Upper lobe of left lung (tissue), 6 donors: Measurements from ENCODE around the gene EXD3. TPM values are rescaled to one million over a fixed set of nuclear protein-coding genes. Genes with fewer than 3 reads are reported as not detected.

Experiments
- ATAC-seq, 2 donors: fragments of 200-7000 bp; cut with Tn5 transposase; one replicate each; pipeline ENCODE4 v1.9.1; 2022; ENCODE audit warnings: mild to moderate bottlenecking in 2 of 2, moderate library complexity in 2 of 2; ENCODE audit not compliant: low FRiP score in 2 of 2
- DNase-seq, 2 donors: peaks; one replicate each; pipeline ENCODE4 v3.0.0-alpha.2; 2019 to 2020
- H3K27ac ChIP-seq, 4 donors: fragments of 200-600 bp; sonication (generic); one replicate each; pipeline ENCODE4 v1.5.1; 2016 to 2019
- H3K27me3 ChIP-seq, 4 donors: fragments of 200-600 bp; sonication (generic); one replicate each; pipeline ENCODE4 v1.5.1; 2017 to 2019
- H3K36me3 ChIP-seq, 4 donors: fragments of 200-600 bp; sonication (generic); one replicate each; pipeline ENCODE4 v1.5.1; 2016 to 2019
- H3K4me1 ChIP-seq, 4 donors: fragments of 200-600 bp; sonication (generic); one replicate each; pipeline ENCODE4 v1.5.1; 2018 to 2019
- H3K4me3 ChIP-seq, 4 donors: fragments of 200-600 bp; sonication (generic); one replicate each; pipeline ENCODE4 v1.5.1; 2017 to 2019; ENCODE audit warnings: mild to moderate bottlenecking in 2 of 4, moderate library complexity in 1 of 4
- H3K9me3 ChIP-seq, 4 donors: fragments of 200-600 bp; sonication (generic); one replicate each; pipeline ENCODE4 v1.5.1; 2018 to 2019
- EP300 ChIP-seq, 4 donors: sonication (generic); formaldehyde crosslinking; IDR thresholded peaks; one replicate each; pipeline ENCODE4 v1.5.1; 2017; ENCODE audit warnings: antibody characterized with exemption in 4 of 4, control low read depth in 2 of 4
- POLR2A ChIP-seq, 4 donors: fragments of 450-650 bp; IDR thresholded peaks; one replicate each; pipeline ENCODE4 v1.5.1; 2016 to 2017; ENCODE audit warnings: antibody characterized with exemption in 4 of 4, mild to moderate bottlenecking in 2 of 4
- POLR2AphosphoS5 ChIP-seq, 2 donors: sonication (generic); formaldehyde crosslinking; IDR thresholded peaks; one replicate each; pipeline ENCODE4 v1.5.1; 2017; ENCODE audit warnings: antibody characterized with exemption in 2 of 2
- WGBS, 2 donors: methylation state at CpG; one replicate each; pipeline ENCODE4 v1.1.5; 2017 to 2018; 5-methylcytosine and 5-hydroxymethylcytosine counted together
- total RNA-seq, 6 donors: library from RNA; depleted of rRNA in 4 of 6; stranded (reverse); fragments of >200 nt in 4 of 6; gene quantifications; one replicate each; pipeline versions ENCODE4 v1.1.0 to v1.2.1, GENCODE V29; 2016 to 2021
- TF ChIP-seq, protein P1 (sequence below), 6 experiments: fragments of 450-650 bp in 4 of 6; fragments of 200-600 bp in 2 of 6; sonication (generic) in 2 of 6; IDR thresholded peaks; one replicate each; pipeline ENCODE4 v1.5.1; 2016 to 2019; ENCODE audit warnings: antibody characterized with exemption in 6 of 6
- donor health status: DM: no; HTN: no; CAD: no; lungs with moderate emphysema.
- donor health status: DM: no; HTN: yes; CAD: no; lungs with severe emphysema.

The EXD3 gene
- total RNA-seq, 6 donors from 2014 or later, result 12.3 to 118 (median 24.8) TPM

DNA sequence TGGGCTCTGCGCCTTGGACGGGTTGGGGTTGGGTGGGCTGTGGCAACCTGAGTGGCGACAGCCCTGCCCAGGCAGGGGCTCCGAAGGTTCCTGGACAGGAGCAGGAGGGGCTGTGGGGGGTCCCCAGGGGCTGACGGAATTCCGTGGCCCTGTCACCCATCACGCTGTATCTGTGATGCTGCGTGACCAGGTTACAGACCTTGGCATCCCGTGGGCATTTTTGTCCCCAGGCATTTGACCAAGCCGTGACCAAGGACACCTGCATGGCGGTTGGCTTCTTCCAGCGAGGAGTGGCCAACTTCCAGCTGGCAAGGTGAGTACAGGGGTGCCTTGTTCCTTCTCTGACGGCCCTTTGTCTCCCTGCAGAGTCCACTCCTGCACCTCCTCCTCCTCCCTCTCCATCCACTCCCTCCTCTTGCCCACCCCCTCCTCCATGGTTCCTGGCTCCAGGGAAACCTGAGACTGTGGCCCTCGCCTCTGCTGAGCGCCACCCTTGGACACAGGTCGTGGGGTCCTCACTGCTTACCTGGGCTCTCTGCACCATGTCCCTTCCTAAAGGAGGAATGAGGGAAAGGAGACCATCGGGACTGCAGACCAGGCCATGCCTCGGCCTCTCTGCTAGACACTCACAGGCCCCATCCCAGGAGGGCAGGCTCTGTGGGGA lies 3.2 kb upstream of the EXD3 start:
- no peaks in the 10 kb centered on the region for H3K36me3 ChIP-seq
- peaks cover 9 to 30% (median 22%) of the 10 kb centered on the region in 4 donors for H3K4me1 ChIP-seq
- H3K4me3 ChIP-seq, result no peak overlapping the region
- no peaks in the 10 kb centered on the region for H3K9me3 ChIP-seq
- TF ChIP-seq EP300 (IDR thresholded peaks at IDR 0.05), result no peak
- TF ChIP-seq POLR2AphosphoS5 (IDR thresholded peaks at IDR 0.05), result no peak
- TF ChIP-seq, protein P1, sequence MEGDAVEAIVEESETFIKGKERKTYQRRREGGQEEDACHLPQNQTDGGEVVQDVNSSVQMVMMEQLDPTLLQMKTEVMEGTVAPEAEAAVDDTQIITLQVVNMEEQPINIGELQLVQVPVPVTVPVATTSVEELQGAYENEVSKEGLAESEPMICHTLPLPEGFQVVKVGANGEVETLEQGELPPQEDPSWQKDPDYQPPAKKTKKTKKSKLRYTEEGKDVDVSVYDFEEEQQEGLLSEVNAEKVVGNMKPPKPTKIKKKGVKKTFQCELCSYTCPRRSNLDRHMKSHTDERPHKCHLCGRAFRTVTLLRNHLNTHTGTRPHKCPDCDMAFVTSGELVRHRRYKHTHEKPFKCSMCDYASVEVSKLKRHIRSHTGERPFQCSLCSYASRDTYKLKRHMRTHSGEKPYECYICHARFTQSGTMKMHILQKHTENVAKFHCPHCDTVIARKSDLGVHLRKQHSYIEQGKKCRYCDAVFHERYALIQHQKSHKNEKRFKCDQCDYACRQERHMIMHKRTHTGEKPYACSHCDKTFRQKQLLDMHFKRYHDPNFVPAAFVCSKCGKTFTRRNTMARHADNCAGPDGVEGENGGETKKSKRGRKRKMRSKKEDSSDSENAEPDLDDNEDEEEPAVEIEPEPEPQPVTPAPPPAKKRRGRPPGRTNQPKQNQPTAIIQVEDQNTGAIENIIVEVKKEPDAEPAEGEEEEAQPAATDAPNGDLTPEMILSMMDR (IDR thresholded peaks at IDR 0.05), result no peak
- no peak for TF ChIP-seq POLR2A (IDR thresholded peaks at IDR 0.05)
- no peak for ATAC-seq
- no peak overlapping the region for H3K27ac ChIP-seq
- H3K27me3 ChIP-seq, result no peaks in the 10 kb centered on the region
- peak in 1 of 2 donors; percentile 63 for DNase-seq
- WGBS, 2 donors, result 77 to 88% methylated on average over 13 to 18 of the region's 18 CpGs

DNA sequence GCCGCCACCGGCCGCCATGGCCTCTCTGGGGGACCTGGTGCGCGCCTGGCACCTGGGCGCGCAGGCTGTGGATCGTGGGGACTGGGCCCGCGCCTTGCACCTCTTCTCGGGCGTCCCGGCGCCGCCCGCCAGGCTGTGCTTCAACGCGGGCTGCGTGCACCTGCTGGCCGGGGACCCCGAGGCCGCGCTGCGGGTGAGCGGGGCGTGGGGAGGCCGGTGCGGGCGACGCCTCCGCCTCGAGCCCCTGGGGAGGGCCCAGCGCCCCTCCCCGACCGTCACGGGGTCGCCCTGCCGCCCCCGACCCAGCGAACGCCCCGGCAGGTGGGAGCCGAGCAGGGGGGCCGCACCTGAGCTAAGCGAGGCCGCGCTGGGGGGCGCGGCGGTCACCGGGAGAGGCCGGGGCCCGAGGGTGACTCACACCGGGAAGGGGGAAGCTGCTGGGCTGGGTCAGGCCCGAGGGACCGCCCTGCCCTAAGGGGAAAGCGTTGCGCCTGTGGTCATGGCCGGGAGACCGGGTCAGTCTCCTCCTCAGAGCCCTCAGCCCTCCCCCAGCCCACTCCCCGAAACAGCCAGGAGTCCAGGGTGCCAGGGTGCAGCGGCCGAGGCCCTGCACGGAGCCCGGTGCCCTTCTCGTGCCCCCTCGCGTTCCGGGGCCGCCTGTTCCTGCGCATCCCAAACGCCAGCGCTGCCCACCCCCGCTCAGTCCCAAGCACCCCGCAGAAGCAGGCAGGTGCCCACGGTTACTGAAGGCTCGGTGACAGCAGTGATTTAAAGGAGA lies 741 bp upstream of the EXD3 start:
- peaks cover 9 to 30% (median 22%) of the 10 kb centered on the region in 4 donors for H3K4me1 ChIP-seq
- DNase-seq, result peak in 1 of 2 donors; percentile 73

DNA sequence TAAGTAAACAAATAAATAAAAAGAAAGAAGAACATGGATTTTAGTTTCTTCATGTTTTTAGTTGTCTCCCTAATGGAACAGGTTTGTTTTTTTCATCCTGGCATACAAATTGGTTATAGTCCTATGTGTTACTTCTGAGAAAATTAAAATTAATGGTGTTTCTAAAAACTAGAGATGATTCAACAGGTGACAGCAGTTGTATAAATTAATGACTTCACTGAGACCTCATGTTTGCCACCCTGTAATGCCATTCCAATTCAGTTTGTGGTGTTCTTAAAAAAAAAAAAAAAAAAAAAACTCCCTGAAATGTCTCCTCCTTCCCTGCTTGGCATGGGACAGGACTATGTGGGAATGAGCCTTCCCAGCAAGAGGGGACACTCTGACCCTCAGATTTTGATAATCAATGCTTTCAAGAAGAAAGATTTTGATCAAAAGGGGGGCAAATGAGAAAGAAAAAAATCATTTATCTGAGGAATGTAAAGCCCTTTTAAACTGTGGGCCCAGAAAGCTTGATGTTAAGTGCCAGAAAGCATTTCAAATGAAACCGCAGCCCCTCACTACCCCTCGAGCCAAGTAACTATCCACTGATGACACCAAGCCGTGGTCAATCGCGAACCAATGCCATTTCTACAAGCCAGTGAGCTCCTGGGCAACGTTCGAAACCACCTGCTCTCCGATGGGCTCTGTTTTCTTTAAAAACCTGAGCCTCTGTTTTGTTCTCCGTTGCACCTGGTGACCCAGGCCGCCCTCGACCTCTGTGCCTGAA lies 941 bp downstream of the EXD3 start:
- DNase-seq (no peak), ATAC-seq (no peak)
- Histone ChIP-seq H3K4me3 (peak overlapping the region; percentile 82 to 100 (median 94)), H3K4me1 (peaks cover 9 to 42% (median 22%) of the 10 kb centered on the region in 4 donors), H3K27me3 (no peaks in the 10 kb centered on the region), H3K36me3 (no peaks in the 10 kb centered on the region), H3K9me3 (no peaks in the 10 kb centered on the region), H3K27ac (peak overlapping the region; percentile 74 to 91 (median 82))
- TF ChIP-seq POLR2A (IDR thresholded peaks at IDR 0.05), result no peak
- TF ChIP-seq, protein P1 (IDR thresholded peaks at IDR 0.05), result no peak
- no peak for TF ChIP-seq POLR2AphosphoS5 (IDR thresholded peaks at IDR 0.05)
- TF ChIP-seq EP300 (IDR thresholded peaks at IDR 0.05), result no peak
- WGBS, 2 donors, result 4 to 5% methylated on average over 11 of the region's 11 CpGs

More for the DNA sequence above, 741 bp upstream of the EXD3 start:
- Histone ChIP-seq H3K9me3 (no peaks in the 10 kb centered on the region), H3K4me3 (peak overlapping the region; percentile 81 to 100 (median 86)), H3K27ac (peak overlapping the region; percentile 74 to 91 (median 83)), H3K36me3 (no peaks in the 10 kb centered on the region), H3K27me3 (no peaks in the 10 kb centered on the region)
- TF ChIP-seq, protein P1 (IDR thresholded peaks at IDR 0.05), result peak in 2 of 6 experiments; percentile 38 to 47
- peak in 1 of 4 donors; percentile 4 for TF ChIP-seq POLR2A (IDR thresholded peaks at IDR 0.05)
- TF ChIP-seq EP300 (IDR thresholded peaks at IDR 0.05), result no peak
- ATAC-seq, result peak; percentile 39 to 55
- WGBS, 2 donors, result 12 to 16% methylated on average over 9 to 24 of the region's 77 CpGs

DNA sequence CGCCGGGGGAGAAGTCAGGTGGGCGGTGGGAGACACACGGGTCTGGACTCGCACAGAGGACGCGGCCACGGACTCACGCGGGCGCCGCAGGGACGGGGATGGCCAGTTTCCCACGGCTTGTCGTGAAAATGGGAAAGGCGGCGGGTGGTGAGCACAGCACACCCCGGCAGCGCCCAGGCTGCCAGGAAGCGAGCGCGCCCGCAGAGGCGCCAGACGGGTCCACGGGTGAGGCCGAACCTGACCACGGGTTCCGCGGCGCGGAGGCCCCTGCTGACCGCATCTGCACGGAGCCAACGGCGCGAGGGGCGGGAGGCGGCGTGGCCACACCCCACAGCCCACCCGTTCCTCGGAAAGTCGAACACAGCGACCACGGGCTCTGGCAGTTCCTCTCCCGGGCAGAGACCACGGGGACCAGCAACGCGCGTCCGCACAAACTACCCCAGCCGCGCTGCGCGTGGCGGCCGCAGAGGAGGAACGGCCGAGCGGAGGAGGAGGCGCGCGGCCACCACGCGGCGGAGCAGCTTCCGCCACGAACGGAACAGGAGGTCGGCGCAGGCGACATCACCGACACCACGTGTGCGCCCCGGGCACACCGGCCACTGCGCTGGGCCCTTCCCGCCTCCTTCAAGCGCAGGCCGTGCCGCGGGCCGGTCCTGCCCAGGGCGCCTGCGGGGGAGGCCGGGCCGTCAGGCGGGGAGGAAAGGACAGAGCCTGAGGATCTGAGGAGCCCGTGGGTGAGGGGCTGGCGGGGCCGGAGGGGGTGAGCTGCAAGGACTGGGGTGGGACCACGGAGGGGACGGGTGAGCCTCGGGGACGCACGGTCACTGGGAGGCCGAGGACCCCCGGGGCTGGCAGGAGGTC lies 5.6 kb downstream of the EXD3 start:
- H3K9me3 ChIP-seq, result no peaks in the 10 kb centered on the region
- TF ChIP-seq POLR2A (IDR thresholded peaks at IDR 0.05) (no peak), EP300 (IDR thresholded peaks at IDR 0.05) (no peak), POLR2AphosphoS5 (IDR thresholded peaks at IDR 0.05) (peak in 1 of 2 donors; percentile 23)
- TF ChIP-seq, protein P1 (IDR thresholded peaks at IDR 0.05), result no peak
- no peaks in the 10 kb centered on the region for H3K36me3 ChIP-seq
- H3K27me3 ChIP-seq, result no peaks in the 10 kb centered on the region
- peak overlapping the region in 2 of 4 donors; percentile 20 to 43 for H3K27ac ChIP-seq
- DNase-seq, result peak in 1 of 2 donors; percentile 86
- H3K4me1 ChIP-seq, result peaks cover 10 to 30% (median 12%) of the 10 kb centered on the region in 4 donors
- peak overlapping the region in 3 of 4 donors; percentile 34 to 41 (median 40) for H3K4me3 ChIP-seq
- 54 to 80% methylated on average over 68 to 77 of the region's 99 CpGs for WGBS, 2 donors
- ATAC-seq, result peak in 1 of 2 donors; percentile 61
